HL-60/S4 treated with phorbol 12-myristate 13-acetate at 8.2 ng/mL for 4 days and 3 days (cell line): ENCODE measurements around the gene VWA8.

ENCODE experiments used
- in situ Hi-C: fragments of 300-500 bp; cut with MboI; formaldehyde crosslinking; loops from 2 replicates; pipeline ENCODE4 v1.15.0; 2022; ENCODE audit warnings: low sequenced_read_pairs

Gene VWA8

GRCh38 chr13:41565846-41566245 lies 395.1 kb downstream of the VWA8 start:
- in situ Hi-C loops, result no loop called here

DNA sequence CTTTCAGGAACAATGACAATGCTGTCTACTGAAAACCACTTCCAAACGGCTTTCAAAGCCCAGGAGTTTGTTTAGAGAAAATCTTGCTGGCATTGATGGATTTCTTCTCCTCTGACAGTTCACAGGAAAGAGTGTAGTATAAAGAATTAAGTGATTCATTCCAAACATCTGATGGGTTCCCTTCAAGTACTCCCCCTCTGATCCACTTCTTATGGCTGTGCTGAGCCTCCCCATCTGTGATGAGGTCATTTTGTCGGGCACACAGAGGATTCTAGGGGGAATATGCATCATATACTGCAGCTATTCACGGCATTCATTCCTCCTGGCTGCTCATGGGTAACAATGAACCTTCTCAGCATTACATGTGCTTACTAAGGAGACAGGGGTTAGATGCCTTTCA lies 395.7 kb downstream of the VWA8 start:
- in situ Hi-C loops, result no loop called here

GRCh38 chr13:41563984-41564365 lies 396.9 kb downstream of the VWA8 start:
- in situ Hi-C loops, result no loop called here

DNA sequence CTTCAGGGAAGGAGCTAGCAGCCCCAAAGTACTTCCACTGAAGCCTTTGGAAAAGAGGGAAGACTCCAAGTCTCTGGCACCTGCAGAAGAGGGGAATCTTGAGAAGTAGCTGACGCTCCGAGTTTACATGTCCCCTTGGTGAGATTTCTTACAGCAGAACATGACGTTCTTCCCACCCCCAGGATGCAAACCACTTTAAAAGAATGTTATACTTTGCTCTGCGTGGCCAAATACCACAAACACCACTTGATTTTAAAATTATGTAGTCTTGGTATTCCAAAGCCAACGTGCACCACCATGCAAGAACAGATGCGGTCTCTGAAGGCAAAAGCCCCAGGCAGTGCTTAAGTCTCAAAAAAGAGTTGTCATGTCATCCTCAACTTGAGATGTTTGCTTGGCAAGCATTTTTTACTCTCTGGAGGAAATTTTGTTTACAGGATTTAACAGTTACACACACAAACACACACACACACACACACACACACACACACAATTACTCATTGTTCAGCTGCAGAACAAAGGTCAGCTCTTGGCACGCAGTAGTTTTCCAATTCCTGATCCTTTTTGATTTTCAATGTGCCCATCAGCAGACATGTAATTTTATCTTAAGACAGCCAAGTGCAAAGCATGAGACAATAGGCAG lies 397.4 kb downstream of the VWA8 start:
- in situ Hi-C loops, result no loop called here

DNA sequence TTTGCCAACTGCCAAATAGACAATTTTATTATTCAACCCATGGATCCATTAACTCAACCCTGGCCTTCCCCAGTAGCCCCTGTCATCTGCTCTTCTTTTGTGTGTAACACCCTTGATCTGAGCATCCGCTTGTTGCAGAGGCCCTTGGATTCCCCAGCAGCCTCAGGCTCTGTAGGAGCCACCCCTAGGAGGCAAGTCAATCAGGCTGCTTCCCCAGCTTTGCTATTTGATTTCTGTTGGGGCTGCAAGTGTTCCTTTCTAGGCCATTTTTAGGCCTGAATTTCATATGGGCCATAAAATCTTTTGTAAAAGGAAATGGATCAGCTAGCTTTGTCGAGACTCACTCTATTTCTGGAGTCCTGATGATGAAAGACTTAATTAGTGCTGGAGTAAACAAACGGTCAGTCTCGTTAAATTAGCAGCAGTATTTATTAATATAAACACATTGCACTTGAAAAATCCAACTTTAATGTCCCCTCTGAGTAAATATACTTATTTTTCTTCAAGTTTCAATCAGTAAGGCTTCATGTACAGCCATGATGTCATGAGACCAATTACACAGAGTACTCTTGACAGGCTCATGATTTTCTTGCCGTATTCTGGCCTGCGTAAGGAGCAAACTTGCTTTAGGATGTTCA lies 398.2 kb downstream of the VWA8 start:
- in situ Hi-C loops, result no loop called here

- in situ Hi-C loops, result no loop called here
These were observed 398.8 kb downstream of the VWA8 start for GRCh38 chr13:41562083-41562482.

DNA sequence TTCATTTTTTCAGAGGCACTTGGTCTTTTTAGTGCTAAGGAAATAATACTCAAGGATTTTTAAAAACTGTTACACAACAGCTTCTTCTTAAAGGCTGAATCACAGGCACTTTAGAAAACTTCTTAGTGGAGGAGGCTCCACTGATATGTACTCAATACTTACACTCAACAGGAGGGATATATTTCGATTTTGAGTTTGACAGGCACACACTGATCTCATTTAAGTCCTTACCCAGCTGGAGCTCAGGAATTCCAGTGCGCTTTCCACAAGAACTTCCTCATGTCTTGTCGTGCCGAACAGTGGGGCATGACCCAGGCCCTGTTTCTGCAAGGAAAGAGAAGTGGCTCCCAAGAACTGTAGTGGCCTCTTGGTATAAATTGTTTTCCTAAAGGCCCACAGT lies 399.7 kb downstream of the VWA8 start:
- in situ Hi-C loops, result no loop called here

DNA sequence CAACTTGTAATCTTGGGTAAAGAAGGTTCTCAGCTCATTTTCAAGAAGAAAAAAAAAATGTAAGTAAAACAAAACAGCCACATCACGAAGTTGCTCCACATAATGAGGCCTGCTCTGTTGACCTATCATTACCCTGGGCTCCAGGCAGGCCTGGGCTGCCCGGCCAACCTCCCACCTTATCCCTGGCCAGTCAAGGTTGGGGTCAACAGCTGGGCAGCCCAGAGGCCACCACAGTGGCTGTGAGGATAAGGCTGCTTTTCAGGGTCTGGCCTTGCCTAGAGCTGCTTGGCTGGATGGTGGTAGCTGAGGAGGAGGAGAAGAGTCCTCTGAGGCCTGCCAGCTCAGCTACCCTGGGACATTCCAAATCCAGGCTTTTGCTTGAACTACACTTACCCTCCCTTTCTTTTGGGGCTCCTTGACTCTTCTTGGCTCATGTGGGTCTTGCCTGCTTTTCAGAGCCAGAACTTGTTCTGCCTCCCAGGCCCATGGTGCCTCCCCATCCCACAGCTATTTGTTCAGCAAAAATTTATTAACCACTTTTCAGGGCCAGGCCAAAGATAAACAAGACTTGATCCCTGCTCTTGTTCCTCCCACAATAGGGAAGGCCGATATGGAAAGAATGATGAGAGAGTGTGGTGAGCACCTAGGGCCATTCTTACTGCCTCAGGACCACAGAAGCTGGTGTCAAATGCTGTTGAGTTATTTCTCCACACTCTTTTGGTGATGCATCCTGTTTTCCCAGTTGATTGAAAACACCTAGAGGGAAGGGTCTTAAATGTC lies 401.9 kb downstream of the VWA8 start:
- in situ Hi-C loops, result no loop called here

DNA sequence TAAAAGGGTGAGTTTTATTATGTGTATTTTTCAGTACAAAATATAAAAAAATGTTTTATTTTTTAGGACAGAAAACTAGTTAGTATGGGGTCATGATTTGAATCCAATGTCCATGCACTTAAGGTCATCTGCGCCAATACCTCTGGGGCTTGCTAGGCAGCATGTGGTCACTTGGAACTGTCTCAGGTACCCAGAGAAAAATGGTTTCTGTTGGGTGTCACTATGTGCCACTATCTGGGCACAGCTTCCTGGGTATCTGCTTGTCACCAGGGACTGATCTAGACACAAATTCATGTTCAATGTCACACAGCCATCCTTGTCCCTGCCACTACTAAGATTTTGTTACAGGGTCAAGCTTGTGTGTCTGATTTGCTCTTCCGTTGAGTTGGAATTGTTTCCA lies 403.2 kb downstream of the VWA8 start:
- in situ Hi-C loops, result no loop called here

DNA sequence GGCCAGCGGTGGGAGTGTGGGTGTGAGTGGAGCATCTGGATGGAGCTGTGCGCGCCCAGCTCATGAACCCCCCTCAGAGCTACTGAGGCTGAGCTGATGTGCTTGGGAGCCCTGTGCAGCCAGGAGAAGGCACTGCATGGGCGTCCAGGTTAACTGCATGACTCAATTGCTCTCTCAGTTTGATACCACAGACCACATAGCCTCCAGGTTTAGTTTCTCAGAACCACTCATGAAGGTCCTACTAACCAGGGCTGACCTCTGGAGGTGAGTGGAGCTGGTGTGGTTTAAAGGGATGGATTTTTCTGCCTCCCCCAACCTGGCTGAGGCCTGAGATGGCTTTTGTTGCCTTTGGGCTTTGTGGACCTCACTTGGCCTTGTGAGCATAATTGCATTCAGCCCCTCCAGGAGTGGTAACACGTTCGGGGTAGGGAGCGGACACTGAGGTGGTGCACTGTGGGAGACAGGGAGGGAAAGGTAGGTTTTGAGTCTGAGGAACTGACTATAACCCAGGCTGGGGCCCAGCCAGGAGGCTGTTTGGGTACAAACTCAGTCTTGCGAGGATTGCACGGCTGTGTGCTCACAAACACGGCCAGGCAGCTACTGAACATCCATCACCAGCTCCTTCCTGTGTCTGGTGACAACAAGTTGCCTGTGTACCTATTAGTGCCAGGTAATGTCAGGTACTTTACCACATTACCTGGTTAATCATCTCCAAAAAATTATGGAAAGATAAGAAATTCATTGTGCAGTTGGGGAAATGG lies 406.1 kb downstream of the VWA8 start:
- in situ Hi-C loops, result no loop called here

GRCh38 chr13:41554180-41554579 lies 406.7 kb downstream of the VWA8 start:
- in situ Hi-C loops, result no loop called here

GRCh38 chr13:41552031-41552430 lies 408.9 kb downstream of the VWA8 start:
- in situ Hi-C loops, result no loop called here

DNA sequence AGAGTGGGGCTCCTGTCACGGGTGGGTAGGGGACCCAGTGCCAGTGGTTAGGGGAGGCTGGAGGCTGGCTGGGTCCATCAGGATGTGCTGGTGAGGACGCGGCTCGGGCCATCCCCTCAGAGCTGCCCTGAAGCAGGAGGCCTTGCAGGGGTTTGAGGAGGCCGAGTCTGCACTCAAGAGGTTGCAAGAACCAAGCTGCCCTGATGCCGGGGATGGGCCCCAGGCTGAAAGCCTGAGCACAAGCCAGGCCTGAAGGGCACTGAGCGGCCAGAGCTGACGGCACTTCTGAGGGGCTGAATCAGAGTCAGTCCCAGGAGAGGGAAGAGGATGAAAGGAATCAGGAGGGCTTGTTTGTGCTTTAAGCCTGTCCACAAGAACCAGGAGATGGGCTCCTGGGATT lies 410.6 kb downstream of the VWA8 start:
- in situ Hi-C loops, result no loop called here

DNA sequence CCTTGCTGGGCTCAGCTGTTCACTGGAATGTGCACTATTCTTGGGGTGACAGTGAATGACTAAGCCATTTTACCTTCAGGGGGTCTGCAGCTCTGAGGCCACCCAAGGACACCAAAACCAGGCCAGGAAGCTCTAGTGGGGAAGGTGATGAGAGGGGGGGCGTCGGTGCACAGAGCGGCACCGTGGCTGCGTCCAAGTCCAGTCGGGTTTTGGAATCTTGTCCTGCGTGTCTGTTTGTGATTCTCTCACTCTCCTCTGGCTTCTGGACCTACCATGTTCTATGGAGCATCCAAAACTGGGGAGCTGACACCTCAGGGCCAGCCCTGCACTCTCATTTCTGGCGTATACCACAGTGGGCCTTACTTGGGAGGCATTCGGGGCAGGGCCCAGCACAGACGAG lies 411.4 kb downstream of the VWA8 start:
- in situ Hi-C loops, result no loop called here

DNA sequence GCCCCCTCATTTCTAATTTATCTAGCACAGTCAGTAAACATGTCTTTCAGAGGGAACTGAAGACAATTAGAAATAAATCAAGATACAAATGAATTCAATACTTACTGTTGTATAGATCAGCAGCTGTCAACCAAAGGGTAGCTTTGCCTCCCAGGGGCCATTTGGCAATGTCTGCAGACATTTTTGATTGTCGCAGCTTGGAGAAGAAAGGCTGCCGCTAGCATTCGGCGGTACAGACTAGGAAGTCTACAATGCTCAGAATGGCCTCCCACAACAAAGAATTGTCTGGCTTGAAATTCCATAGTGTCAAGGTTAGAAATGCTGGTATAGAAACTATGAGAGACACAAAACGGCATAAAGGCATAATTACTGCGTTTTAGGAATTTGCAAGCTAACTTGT lies 412.0 kb downstream of the VWA8 start:
- in situ Hi-C loops, result no loop called here

GRCh38 chr13:41548031-41548430 lies 412.9 kb downstream of the VWA8 start:
- in situ Hi-C loops, result no loop called here

GRCh38 chr13:41547251-41548000 lies 413.5 kb downstream of the VWA8 start:
- in situ Hi-C loops, result no loop called here

DNA sequence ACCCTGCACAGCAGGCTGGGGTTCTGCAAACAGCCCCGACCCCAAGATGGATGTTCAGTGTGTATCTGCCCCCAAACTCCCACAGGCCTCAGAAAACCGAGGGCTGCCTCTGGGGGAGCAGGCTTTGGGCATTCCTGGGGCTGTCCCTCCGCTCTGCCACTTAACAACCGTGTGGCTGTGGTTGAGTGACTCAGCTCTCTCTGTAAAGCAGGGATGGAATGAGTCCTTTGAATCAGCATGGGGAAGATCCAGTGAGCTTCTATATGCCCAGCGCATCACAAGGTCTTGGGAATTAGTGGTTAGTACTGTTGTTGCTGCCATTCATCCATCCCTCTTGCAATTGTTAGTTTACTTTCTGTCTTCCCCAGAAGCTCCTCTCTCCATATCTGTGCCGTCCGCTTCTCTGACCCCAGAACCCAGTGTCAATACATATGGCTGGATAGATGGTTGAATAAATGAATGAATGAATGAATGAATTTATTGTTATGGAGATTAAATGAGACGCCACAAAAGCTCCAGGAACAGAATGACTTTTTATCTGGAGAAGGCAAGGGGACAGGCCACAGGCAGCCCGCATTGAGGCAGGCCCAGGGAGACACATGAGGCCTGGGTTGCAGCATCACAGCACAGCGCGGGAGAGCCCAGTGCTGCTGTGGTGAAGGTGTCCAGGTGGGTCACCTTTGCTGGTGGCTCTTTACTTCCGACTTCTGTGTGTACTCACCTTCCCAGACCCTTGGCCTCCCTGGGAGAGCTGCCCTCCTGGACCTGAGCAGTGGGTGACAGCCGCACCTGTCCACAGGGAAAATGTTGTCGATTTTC lies 414.3 kb downstream of the VWA8 start:
- in situ Hi-C loops, result no loop called here

GRCh38 chr13:41545432-41545707 lies 415.5 kb downstream of the VWA8 start:
- in situ Hi-C loops, result no loop called here

DNA sequence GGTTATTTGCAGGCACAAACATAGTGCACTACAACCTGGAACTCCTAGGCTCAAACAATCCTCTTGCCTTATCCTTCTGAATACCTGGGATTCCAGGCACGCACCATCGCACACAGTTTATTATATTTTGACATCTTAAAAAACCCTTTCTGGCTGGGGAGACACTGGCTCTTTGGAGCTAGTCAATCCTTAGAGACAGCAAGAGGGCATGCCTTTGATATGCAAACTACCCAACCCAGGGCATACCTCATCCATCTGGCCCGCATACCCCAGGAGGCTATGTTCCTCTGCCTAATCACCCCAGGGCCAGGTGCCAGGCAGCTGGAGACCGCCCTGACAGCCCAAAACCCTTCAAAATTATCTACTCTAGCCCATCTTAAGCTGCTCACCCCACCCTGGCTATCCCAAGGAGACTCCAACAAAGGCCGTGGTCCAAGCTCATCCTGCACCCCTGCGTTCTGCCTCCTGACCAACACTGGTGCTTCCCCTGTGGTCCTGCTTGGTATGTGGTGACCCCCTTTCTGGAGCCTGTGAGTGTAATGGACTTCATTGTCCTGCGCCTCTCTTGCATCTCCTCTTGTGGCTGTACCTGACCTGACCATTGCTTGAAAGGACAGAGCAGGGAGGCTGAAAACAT lies 417.1 kb downstream of the VWA8 start:
- in situ Hi-C loops, result no loop called here
